GM18951 (cell line): Measurements from ENCODE around the gene LRRC59.

Experiments used
- POLR2A ChIP-seq: IDR thresholded peaks from 4 replicates; pipeline ENCODE4 v1.6.1; 2011; ENCODE audit warnings: mild to moderate bottlenecking; ENCODE audit not compliant: insufficient read length, insufficient read depth; ENCODE audit errors: extremely low read depth
- in situ Hi-C: fragments of 300-500 bp; cut with MboI; formaldehyde crosslinking; loops from one replicate; pipeline ENCODE4 v1.12.0; 2022; ENCODE audit warnings: low sequenced_read_pairs, mixed read lengths, inconsistent platforms; ENCODE audit not compliant: unreplicated experiment

The LRRC59 gene

GRCh38 chr17:50382931-50383330 lies 14.4 kb downstream of the LRRC59 start:
- no peak for TF ChIP-seq POLR2A
- in situ Hi-C loops: no loop called here

- no peak for TF ChIP-seq POLR2A
- in situ Hi-C loops: no loop called here
Observed at GRCh38 chr17:50381920-50382319, 15.4 kb downstream of the LRRC59 start.

GRCh38 chr17:50381260-50381815 lies 16.0 kb downstream of the LRRC59 start:
- in situ Hi-C loops: no loop called here
- no peak for TF ChIP-seq POLR2A

GRCh38 chr17:50380369-50381259 lies 16.7 kb downstream of the LRRC59 start:
- in situ Hi-C loops: no loop called here
- no peak for TF ChIP-seq POLR2A

- no peak for TF ChIP-seq POLR2A
- in situ Hi-C loops: no loop called here
Observed at GRCh38 chr17:50379351-50380132, 17.8 kb downstream of the LRRC59 start.

GRCh38 chr17:50375858-50376538 lies 21.3 kb downstream of the LRRC59 start:
- TF ChIP-seq POLR2A: no peak
- in situ Hi-C loops: no loop called here

- in situ Hi-C loops: no loop called here
- no peak for TF ChIP-seq POLR2A
Observed at GRCh38 chr17:50373705-50374104, 23.6 kb downstream of the LRRC59 start.

- TF ChIP-seq POLR2A: peak; percentile 90
- in situ Hi-C loops: no loop called here
Observed at GRCh38 chr17:50372758-50373556, 24.4 kb downstream of the LRRC59 start, which contains the start of the genes EME1 and MRPL27. EME1 (plus strand) TSS chr17:50373229; CDS start chr17:50375209, 1,980 bp downstream. MRPL27 (minus strand) TSS chr17:50373184; CDS start chr17:50373170, 14 bp downstream.

GRCh38 chr17:50372222-50372757 lies 25.0 kb downstream of the LRRC59 start:
- in situ Hi-C loops: no loop called here
- no peak for TF ChIP-seq POLR2A

- no peak for TF ChIP-seq POLR2A
- in situ Hi-C loops: no loop called here
Observed at GRCh38 chr17:50371526-50371925, 25.8 kb downstream of the LRRC59 start.

GRCh38 chr17:50370052-50370451 lies 27.3 kb downstream of the LRRC59 start:
- TF ChIP-seq POLR2A: no peak

GRCh38 chr17:50367401-50367800 lies 29.9 kb downstream of the LRRC59 start:
- in situ Hi-C loops: no loop called here
- no peak for TF ChIP-seq POLR2A

More at GRCh38 chr17:50370052-50370451, 27.3 kb downstream of the LRRC59 start:
- in situ Hi-C loops: no loop called here
